ENCODE data around the gene DRC7. TPM values are rescaled to one million over a fixed set of nuclear protein-coding genes. Genes with fewer than 3 reads are reported as not detected.

DRC7 gene
- total and polyA plus RNA-seq, 9 of the 15 experiments (the other 6 are each of a cell fraction or from before 2014, with no cell fraction given) = 0.04 to 0.33 (median 0.12) TPM; not detected in 3

- TF ChIP-seq, protein P1, sequence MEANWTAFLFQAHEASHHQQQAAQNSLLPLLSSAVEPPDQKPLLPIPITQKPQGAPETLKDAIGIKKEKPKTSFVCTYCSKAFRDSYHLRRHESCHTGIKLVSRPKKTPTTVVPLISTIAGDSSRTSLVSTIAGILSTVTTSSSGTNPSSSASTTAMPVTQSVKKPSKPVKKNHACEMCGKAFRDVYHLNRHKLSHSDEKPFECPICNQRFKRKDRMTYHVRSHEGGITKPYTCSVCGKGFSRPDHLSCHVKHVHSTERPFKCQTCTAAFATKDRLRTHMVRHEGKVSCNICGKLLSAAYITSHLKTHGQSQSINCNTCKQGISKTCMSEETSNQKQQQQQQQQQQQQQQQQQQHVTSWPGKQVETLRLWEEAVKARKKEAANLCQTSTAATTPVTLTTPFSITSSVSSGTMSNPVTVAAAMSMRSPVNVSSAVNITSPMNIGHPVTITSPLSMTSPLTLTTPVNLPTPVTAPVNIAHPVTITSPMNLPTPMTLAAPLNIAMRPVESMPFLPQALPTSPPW (CRISPR knock-in tag; IDR thresholded peaks at IDR 0.05) = peak; percentile 80
- no peak for TF ChIP-seq L3MBTL2 (IDR thresholded peaks at IDR 0.05)
- TF ChIP-seq RBFOX2 (IDR thresholded peaks at IDR 0.05; ENCODE audit: low read depth, low read length) = peak; percentile 36; the same call in 1 of the 2 replicates
- no peak for TF ChIP-seq RFX1 (IDR thresholded peaks at IDR 0.05)
Measured at GRCh38 chr16:57757326-57757786, 62.8 kb downstream of the DRC7 start (continued).

- Histone ChIP-seq H3K27ac (ENCODE audit: extremely low read depth, low read depth, low read length) (no peak overlapping the region), H3K9me3 (replicated peaks; ENCODE audit: control insufficient read depth, insufficient read depth, low read depth, low read length) (no peaks in the 10 kb centered on the region), H3K4me3 (no peak overlapping the region), H3K27me3 (ENCODE audit: control insufficient read depth in 2 of 2, insufficient read depth in 2 of 2, low read length in 2 of 2) (no peaks in the 10 kb centered on the region), H3K4me2 (ENCODE audit: insufficient read depth, low read length) (no peak overlapping the region), H3K79me2 (ENCODE audit: control insufficient read depth, insufficient read depth, low read length) (no peaks in the 10 kb centered on the region), H3K4me1 (replicated peaks in 1 of 2; ENCODE audit: control insufficient read depth in 2 of 2, insufficient read depth in 2 of 2, low read length in 2 of 2) (peaks cover 0 to 57% of the 10 kb centered on the region in 2 experiments; a peak in 3 of 5 replicates), H2AFZ (ENCODE audit: low read depth, low read length) (no peak overlapping the region), H3K9me1 (ENCODE audit: control insufficient read depth, insufficient read depth, low read length) (no peaks in the 10 kb centered on the region), H4K20me1 (replicated peaks; ENCODE audit: control insufficient read depth, insufficient read depth, low read length) (peaks cover 4% of the 10 kb centered on the region), H3K9ac (ENCODE audit: insufficient read depth in 1 of 2, low read depth in 2 of 2, low read length in 2 of 2) (no peak overlapping the region), H3K36me3 (ENCODE audit: control insufficient read depth, insufficient read depth, low read length) (peaks cover 86% of the 10 kb centered on the region; the same call in 2 of the 3 replicates)
- DNase-seq (ENCODE audit: extremely low read depth in 1 of 4, low spot score in 3 of 4) (no peak), ATAC-seq (no peak), FAIRE-seq (no peak)
- TF ChIP-seq GTF2E2 (tag; IDR thresholded peaks at IDR 0.05) = no peak
- no peak for TF ChIP-seq MEIS2 (IDR thresholded peaks at IDR 0.05; ENCODE audit: partially characterized antibody)
- TF ChIP-seq, protein P2, sequence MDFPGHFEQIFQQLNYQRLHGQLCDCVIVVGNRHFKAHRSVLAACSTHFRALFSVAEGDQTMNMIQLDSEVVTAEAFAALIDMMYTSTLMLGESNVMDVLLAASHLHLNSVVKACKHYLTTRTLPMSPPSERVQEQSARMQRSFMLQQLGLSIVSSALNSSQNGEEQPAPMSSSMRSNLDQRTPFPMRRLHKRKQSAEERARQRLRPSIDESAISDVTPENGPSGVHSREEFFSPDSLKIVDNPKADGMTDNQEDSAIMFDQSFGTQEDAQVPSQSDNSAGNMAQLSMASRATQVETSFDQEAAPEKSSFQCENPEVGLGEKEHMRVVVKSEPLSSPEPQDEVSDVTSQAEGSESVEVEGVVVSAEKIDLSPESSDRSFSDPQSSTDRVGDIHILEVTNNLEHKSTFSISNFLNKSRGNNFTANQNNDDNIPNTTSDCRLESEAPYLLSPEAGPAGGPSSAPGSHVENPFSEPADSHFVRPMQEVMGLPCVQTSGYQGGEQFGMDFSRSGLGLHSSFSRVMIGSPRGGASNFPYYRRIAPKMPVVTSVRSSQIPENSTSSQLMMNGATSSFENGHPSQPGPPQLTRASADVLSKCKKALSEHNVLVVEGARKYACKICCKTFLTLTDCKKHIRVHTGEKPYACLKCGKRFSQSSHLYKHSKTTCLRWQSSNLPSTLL (IDR thresholded peaks at IDR 0.05) = no peak
- TF ChIP-seq, protein P3, sequence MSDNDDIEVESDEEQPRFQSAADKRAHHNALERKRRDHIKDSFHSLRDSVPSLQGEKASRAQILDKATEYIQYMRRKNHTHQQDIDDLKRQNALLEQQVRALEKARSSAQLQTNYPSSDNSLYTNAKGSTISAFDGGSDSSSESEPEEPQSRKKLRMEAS (CRISPR knock-in tag; IDR thresholded peaks at IDR 0.05) = 0 out of 2 replicates have a peak, but pooled peaks have one; percentile 2
- in situ Hi-C loops (cut with MboI) = loop anchor here (10.0 kb wide), 1 partner anchor 247 kb away; the partner anchor contains the start of genes USB1 and ZNF319
- ChIA-PET POLR2A (interaction anchor here (0.6 kb wide), 2 partner anchors 195 to 340 kb away, joined by 3 read pairs; no protein-coding TSS in a partner anchor), CTCF (ENCODE audit: low intra/inter-chr PET ratio) (interaction anchor here (0.6 to 1.7 kb wide), 6 partner anchors 105 to 243 kb away, joined by 3 to 7 read pairs (median 4); partner anchors contain the start of genes USB1 and ZNF319)
- intact Hi-C loops (cut with micrococcal nuclease) = loop anchor here (1.0 to 2.0 kb wide), 2 partner anchors 105 to 243 kb away; partner anchors contain the start of genes USB1 and ZNF319
- 92% methylated on average over 5 of the region's 7 CpGs for whole genome bisulfite sequencing (ENCODE audit: insufficient coverage, low coverage, missing lambda C conversion rate)
- BruUV-seq (replicated peaks) = no TSS peak
Measured at GRCh38 chr16:57757883-57758282, 63.3 kb downstream of the DRC7 start.
